Colonic mucosa (tissue), 4 donors: ENCODE data around the gene TNPO1. TPM values are rescaled to one million over a fixed set of nuclear protein-coding genes. Genes with fewer than 3 reads are reported as not detected.

ENCODE experiments used
- DNase-seq: peaks from one replicate; pipeline ENCODE4 v3.0.0-alpha.2; 2020
- H3K27ac ChIP-seq: fragments of 200-600 bp; one replicate; pipeline ENCODE4 v1.8.0; 2021
- H3K27me3 ChIP-seq: fragments of 200-600 bp; one replicate; pipeline ENCODE4 v1.8.0; 2021
- H3K36me3 ChIP-seq: fragments of 200-600 bp; one replicate; pipeline ENCODE4 v1.8.0; 2021
- H3K4me1 ChIP-seq: fragments of 200-600 bp; one replicate; pipeline ENCODE4 v1.8.0; 2021; ENCODE audit warnings: mild to moderate bottlenecking
- H3K4me3 ChIP-seq: fragments of 200-600 bp; one replicate; pipeline ENCODE4 v1.8.0; 2021
- H3K9ac ChIP-seq, 2 donors: one replicate each; pipeline ENCODE4 v1.7.0; 2013; ENCODE audit warnings: control low read depth in 2 of 2, low read depth in 2 of 2, low read length in 2 of 2
- H3K9me3 ChIP-seq: fragments of 200-600 bp; one replicate; pipeline ENCODE4 v1.8.0; 2021
- intact Hi-C: fragments of 100-400 bp; cut with DNase I; formaldehyde crosslinking; loops from one replicate; pipeline ENCODE4 v1.14.1; 2022
- total RNA-seq, 2 donors: library from RNA; stranded (reverse); fragmentation: NEBNext Ultra II Directional in 1 of 2; extraction: Animal tissue kit (Norgen Biotek cat#: 25700) in 1 of 2; gene quantifications; one replicate each; pipeline ENCODE4 v1.2.1, GENCODE V29; 2021
- TF ChIP-seq, protein P1 (sequence below): fragments of 200-600 bp; IDR thresholded peaks from one replicate; pipeline ENCODE4 v1.8.0; 2022; ENCODE audit warnings: antibody characterized with exemption, mild to moderate bottlenecking
- donor health status: healthy.
- donor health status: DM: no; HTN: no; CAD: no.
- donor health status: DM: no; HTN: no; CAD: no.

The TNPO1 gene
- total RNA-seq, 2 donors from 2014 or later, result 78.0 to 89.9 TPM

GRCh38 chr5:72850113-72850512 is 33.7 kb downstream of the TNPO1 start:
- Histone ChIP-seq H3K9me3 (no peaks in the 10 kb centered on the region), H3K4me3 (peak overlapping the region; percentile 76), H3K27me3 (no peaks in the 10 kb centered on the region), H3K27ac (no peak overlapping the region), H3K9ac (no peak overlapping the region), H3K36me3 (no peaks in the 10 kb centered on the region), H3K4me1 (peaks cover 11% of the 10 kb centered on the region)
- DNase-seq, result no peak
- intact Hi-C loops, result no loop called here
- TF ChIP-seq, protein P1, sequence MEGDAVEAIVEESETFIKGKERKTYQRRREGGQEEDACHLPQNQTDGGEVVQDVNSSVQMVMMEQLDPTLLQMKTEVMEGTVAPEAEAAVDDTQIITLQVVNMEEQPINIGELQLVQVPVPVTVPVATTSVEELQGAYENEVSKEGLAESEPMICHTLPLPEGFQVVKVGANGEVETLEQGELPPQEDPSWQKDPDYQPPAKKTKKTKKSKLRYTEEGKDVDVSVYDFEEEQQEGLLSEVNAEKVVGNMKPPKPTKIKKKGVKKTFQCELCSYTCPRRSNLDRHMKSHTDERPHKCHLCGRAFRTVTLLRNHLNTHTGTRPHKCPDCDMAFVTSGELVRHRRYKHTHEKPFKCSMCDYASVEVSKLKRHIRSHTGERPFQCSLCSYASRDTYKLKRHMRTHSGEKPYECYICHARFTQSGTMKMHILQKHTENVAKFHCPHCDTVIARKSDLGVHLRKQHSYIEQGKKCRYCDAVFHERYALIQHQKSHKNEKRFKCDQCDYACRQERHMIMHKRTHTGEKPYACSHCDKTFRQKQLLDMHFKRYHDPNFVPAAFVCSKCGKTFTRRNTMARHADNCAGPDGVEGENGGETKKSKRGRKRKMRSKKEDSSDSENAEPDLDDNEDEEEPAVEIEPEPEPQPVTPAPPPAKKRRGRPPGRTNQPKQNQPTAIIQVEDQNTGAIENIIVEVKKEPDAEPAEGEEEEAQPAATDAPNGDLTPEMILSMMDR, result no peak

GRCh38 chr5:72852356-72852755 is 35.9 kb downstream of the TNPO1 start:
- TF ChIP-seq, protein P1, result no peak
- Histone ChIP-seq H3K9ac (no peak overlapping the region), H3K27ac (no peak overlapping the region), H3K9me3 (no peaks in the 10 kb centered on the region), H3K27me3 (no peaks in the 10 kb centered on the region), H3K36me3 (no peaks in the 10 kb centered on the region), H3K4me3 (no peak overlapping the region), H3K4me1 (peaks cover 11% of the 10 kb centered on the region)
- DNase-seq, result no peak
- intact Hi-C loops, result no loop called here

DNA sequence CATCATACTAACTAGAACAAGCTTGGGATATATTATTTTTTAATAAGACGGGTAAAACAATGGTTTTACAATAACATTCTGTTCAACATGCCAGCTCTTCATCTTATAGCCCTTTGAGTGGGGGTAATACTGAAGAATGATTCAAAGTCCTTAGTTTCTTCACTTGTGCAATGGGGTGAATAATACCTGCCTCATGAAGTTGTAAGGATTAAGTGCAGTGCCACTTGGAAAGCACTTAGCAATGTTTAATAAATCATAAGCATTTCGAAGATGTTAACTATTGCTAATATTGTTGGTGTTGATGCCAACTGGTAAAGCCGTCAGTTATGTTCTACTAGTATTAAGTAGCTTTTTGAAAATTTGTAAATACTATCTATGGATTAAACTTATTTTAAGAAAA is 38.0 kb downstream of the TNPO1 start:
- no peak overlapping the region for H3K9ac ChIP-seq

GRCh38 chr5:72855821-72856220 is 39.4 kb downstream of the TNPO1 start:
- Histone ChIP-seq H3K27me3 (no peaks in the 10 kb centered on the region), H3K27ac (no peak overlapping the region), H3K4me1 (peaks cover 4% of the 10 kb centered on the region), H3K4me3 (no peak overlapping the region), H3K9ac (no peak overlapping the region), H3K9me3 (no peaks in the 10 kb centered on the region), H3K36me3 (no peaks in the 10 kb centered on the region)
- intact Hi-C loops, result no loop called here
- TF ChIP-seq, protein P1, result no peak
- DNase-seq, result no peak

More for the DNA sequence above, 38.0 kb downstream of the TNPO1 start:
- H3K27ac ChIP-seq, result no peak overlapping the region
- DNase-seq, result no peak
- no peaks in the 10 kb centered on the region for H3K9me3 ChIP-seq
- H3K27me3 ChIP-seq, result no peaks in the 10 kb centered on the region
- no peak overlapping the region for H3K4me3 ChIP-seq
- H3K36me3 ChIP-seq, result no peaks in the 10 kb centered on the region
- intact Hi-C loops, result no loop called here
- TF ChIP-seq, protein P1, result no peak
- peaks cover 11% of the 10 kb centered on the region for H3K4me1 ChIP-seq

- DNase-seq, result no peak
- Histone ChIP-seq H3K4me1 (no peaks in the 10 kb centered on the region), H3K9ac (no peak overlapping the region), H3K4me3 (no peak overlapping the region), H3K27ac (no peak overlapping the region), H3K36me3 (no peaks in the 10 kb centered on the region), H3K27me3 (no peaks in the 10 kb centered on the region), H3K9me3 (no peaks in the 10 kb centered on the region)
- intact Hi-C loops, result no loop called here
- TF ChIP-seq, protein P1, result no peak
Measured at GRCh38 chr5:72857396-72857795, 40.9 kb downstream of the TNPO1 start.

- no peak overlapping the region for H3K27ac ChIP-seq
- no peaks in the 10 kb centered on the region for H3K27me3 ChIP-seq
- H3K4me3 ChIP-seq, result no peak overlapping the region
- TF ChIP-seq, protein P1, result no peak
- intact Hi-C loops, result no loop called here
- no peak overlapping the region for H3K9ac ChIP-seq
- H3K9me3 ChIP-seq, result no peaks in the 10 kb centered on the region
- DNase-seq, result no peak
- no peaks in the 10 kb centered on the region for H3K4me1 ChIP-seq
- no peaks in the 10 kb centered on the region for H3K36me3 ChIP-seq
Measured at GRCh38 chr5:72859127-72859526, 42.7 kb downstream of the TNPO1 start.
